ENCODE data around the gene MEOX1.
"Not testable (repeated sequence)": the region's sequence is repeated elsewhere in the genome, so short reads cannot be mapped to it uniquely, and the experiment has no call there.

The MEOX1 gene

GRCh38 chr17:43689814-43690213 is 28.1 kb upstream of the MEOX1 start:
- no peak for DNase-seq
- H3K27ac ChIP-seq (ENCODE audit: low read length): no peak overlapping the region
- no peak overlapping the region for H3K9ac ChIP-seq (ENCODE audit: low read length)
- no peak overlapping the region for H3K4me2 ChIP-seq (ENCODE audit: low read depth, low read length)
- H3K4me1 ChIP-seq (ENCODE audit: low read length): no peaks in the 10 kb centered on the region
- no peak overlapping the region for H2AFZ ChIP-seq (ENCODE audit: low read length)
- no peaks in the 10 kb centered on the region for H3K9me3 ChIP-seq (replicated peaks; ENCODE audit: insufficient read depth, low read length)
- H3K4me3 ChIP-seq (ENCODE audit: low read length): no peak overlapping the region
- no peaks in the 10 kb centered on the region for H3F3A ChIP-seq (ENCODE audit: insufficient read depth, low read length)
- no peaks in the 10 kb centered on the region for H3K36me3 ChIP-seq (replicated peaks; ENCODE audit: insufficient read depth, low read length)
- H3K9me2 ChIP-seq (replicated peaks; ENCODE audit: insufficient read depth, low read length): no peaks in the 10 kb centered on the region
- H4K20me1 ChIP-seq (ENCODE audit: insufficient read depth, low read length): no peaks in the 10 kb centered on the region
- peaks cover 75% of the 10 kb centered on the region for H3K27me3 ChIP-seq (replicated peaks; ENCODE audit: insufficient read depth, low read length)
- TF ChIP-seq, protein P1, sequence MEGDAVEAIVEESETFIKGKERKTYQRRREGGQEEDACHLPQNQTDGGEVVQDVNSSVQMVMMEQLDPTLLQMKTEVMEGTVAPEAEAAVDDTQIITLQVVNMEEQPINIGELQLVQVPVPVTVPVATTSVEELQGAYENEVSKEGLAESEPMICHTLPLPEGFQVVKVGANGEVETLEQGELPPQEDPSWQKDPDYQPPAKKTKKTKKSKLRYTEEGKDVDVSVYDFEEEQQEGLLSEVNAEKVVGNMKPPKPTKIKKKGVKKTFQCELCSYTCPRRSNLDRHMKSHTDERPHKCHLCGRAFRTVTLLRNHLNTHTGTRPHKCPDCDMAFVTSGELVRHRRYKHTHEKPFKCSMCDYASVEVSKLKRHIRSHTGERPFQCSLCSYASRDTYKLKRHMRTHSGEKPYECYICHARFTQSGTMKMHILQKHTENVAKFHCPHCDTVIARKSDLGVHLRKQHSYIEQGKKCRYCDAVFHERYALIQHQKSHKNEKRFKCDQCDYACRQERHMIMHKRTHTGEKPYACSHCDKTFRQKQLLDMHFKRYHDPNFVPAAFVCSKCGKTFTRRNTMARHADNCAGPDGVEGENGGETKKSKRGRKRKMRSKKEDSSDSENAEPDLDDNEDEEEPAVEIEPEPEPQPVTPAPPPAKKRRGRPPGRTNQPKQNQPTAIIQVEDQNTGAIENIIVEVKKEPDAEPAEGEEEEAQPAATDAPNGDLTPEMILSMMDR (IDR thresholded peaks at IDR 0.05; ENCODE audit: low read length): no peak
- TF ChIP-seq EZH2 (optimal IDR thresholded peaks at IDR 0.05; ENCODE audit: low read depth, low read length) (no peak), EZH2phosphoT487 (IDR thresholded peaks at IDR 0.05; ENCODE audit: low read length) (no peak)
- H3K79me2 ChIP-seq (ENCODE audit: low read length): no peaks in the 10 kb centered on the region

DNA sequence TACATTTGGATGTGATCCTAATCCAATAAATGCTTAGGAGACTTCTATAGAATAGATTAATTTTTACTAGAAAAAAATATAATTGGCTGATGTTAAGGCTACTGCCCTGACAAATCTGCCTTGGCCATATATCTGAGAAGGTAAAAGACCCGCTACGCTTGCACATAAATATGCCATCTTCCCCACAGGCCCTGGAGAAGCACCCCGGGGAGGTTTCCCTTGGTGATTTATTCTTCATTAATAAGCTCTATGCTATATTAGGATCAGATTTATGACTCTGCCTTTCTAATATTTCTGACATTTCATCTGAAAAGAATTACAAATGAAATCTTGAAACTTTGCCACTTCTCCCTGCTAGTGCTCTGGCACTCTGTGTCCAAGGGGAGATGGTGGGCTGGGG is 27.4 kb upstream of the MEOX1 start:
- no peak overlapping the region for H2AFZ ChIP-seq (ENCODE audit: low read length)
- H3K4me1 ChIP-seq (ENCODE audit: low read length): no peaks in the 10 kb centered on the region
- no peaks in the 10 kb centered on the region for H3F3A ChIP-seq (ENCODE audit: insufficient read depth, low read length)
- no peak for DNase-seq
- no peaks in the 10 kb centered on the region for H4K20me1 ChIP-seq (ENCODE audit: insufficient read depth, low read length)
- H3K9me3 ChIP-seq (replicated peaks; ENCODE audit: insufficient read depth, low read length): no peaks in the 10 kb centered on the region
- no peak overlapping the region for H3K4me2 ChIP-seq (ENCODE audit: low read depth, low read length)
- H3K79me2 ChIP-seq (ENCODE audit: low read length): no peaks in the 10 kb centered on the region
- H3K4me3 ChIP-seq (ENCODE audit: low read length): no peak overlapping the region
- peaks cover 82% of the 10 kb centered on the region for H3K27me3 ChIP-seq (replicated peaks; ENCODE audit: insufficient read depth, low read length)
- no peak overlapping the region for H3K27ac ChIP-seq (ENCODE audit: low read length)
- H3K36me3 ChIP-seq (replicated peaks; ENCODE audit: insufficient read depth, low read length): no peaks in the 10 kb centered on the region
- H3K9me2 ChIP-seq (replicated peaks; ENCODE audit: insufficient read depth, low read length): no peaks in the 10 kb centered on the region
- TF ChIP-seq, protein P1 (IDR thresholded peaks at IDR 0.05; ENCODE audit: low read length): no peak
- TF ChIP-seq EZH2 (optimal IDR thresholded peaks at IDR 0.05; ENCODE audit: low read depth, low read length) (no peak), EZH2phosphoT487 (IDR thresholded peaks at IDR 0.05; ENCODE audit: low read length) (no peak)
- no peak overlapping the region for H3K9ac ChIP-seq (ENCODE audit: low read length)

DNA sequence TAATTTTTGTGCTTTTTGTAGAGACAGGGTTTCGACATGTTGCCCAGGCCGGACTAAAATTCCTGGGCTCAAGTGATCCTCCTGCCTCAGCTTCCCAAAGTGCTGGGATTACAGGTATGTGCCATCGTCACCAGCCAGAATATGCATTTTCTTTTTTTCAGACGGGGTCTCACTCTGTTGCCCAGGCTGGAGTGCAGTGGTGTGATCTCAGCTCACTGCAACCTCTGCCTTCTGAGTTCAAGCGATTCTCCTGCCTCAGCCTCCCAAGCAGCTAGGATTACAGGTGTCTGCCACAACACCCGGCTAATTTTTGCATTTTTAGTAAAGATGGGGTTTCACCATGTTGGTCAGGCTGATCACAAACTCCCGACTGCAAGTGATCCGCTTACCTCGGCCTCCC is 25.2 kb upstream of the MEOX1 start:
- not testable (repeated sequence) for H3K4me2 ChIP-seq (ENCODE audit: low read depth, low read length); H4K20me1 ChIP-seq (ENCODE audit: insufficient read depth, low read length); H3K4me1 ChIP-seq (ENCODE audit: low read length); H2AFZ ChIP-seq (ENCODE audit: low read length); H3K79me2 ChIP-seq (ENCODE audit: low read length); H3K9ac ChIP-seq (ENCODE audit: low read length); H3K36me3 ChIP-seq (replicated peaks; ENCODE audit: insufficient read depth, low read length); H3K9me2 ChIP-seq (replicated peaks; ENCODE audit: insufficient read depth, low read length); H3K27ac ChIP-seq (ENCODE audit: low read length); H3K9me3 ChIP-seq (replicated peaks; ENCODE audit: insufficient read depth, low read length); H3K4me3 ChIP-seq (ENCODE audit: low read length); H3F3A ChIP-seq (ENCODE audit: insufficient read depth, low read length); DNase-seq
- H3K27me3 ChIP-seq (replicated peaks; ENCODE audit: insufficient read depth, low read length): peaks cover 89% of the 10 kb centered on the region

GRCh38 chr17:43683928-43684653 is 22.4 kb upstream of the MEOX1 start:
- Histone ChIP-seq H3K9me3 (replicated peaks; ENCODE audit: insufficient read depth, low read length) (no peaks in the 10 kb centered on the region), H2AFZ (ENCODE audit: low read length) (no peak overlapping the region), H3K9me2 (replicated peaks; ENCODE audit: insufficient read depth, low read length) (no peaks in the 10 kb centered on the region), H3F3A (ENCODE audit: insufficient read depth, low read length) (no peaks in the 10 kb centered on the region), H3K4me2 (ENCODE audit: low read depth, low read length) (no peak overlapping the region), H3K27ac (ENCODE audit: low read length) (no peak overlapping the region), H3K4me1 (ENCODE audit: low read length) (no peaks in the 10 kb centered on the region), H3K4me3 (ENCODE audit: low read length) (no peak overlapping the region), H3K79me2 (ENCODE audit: low read length) (no peaks in the 10 kb centered on the region), H3K27me3 (replicated peaks; ENCODE audit: insufficient read depth, low read length) (peaks cover 83% of the 10 kb centered on the region), H4K20me1 (ENCODE audit: insufficient read depth, low read length) (no peaks in the 10 kb centered on the region), H3K9ac (ENCODE audit: low read length) (no peak overlapping the region), H3K36me3 (replicated peaks; ENCODE audit: insufficient read depth, low read length) (no peaks in the 10 kb centered on the region)
- no peak for DNase-seq
- no peak for TF ChIP-seq EZH2 (optimal IDR thresholded peaks at IDR 0.05; ENCODE audit: low read depth, low read length)
- TF ChIP-seq EZH2phosphoT487 (IDR thresholded peaks at IDR 0.05; ENCODE audit: low read length): no peak
- TF ChIP-seq, protein P1 (IDR thresholded peaks at IDR 0.05; ENCODE audit: low read length): no peak
